K562 (cell line): Measurements from ENCODE around the gene TBC1D25.

Experiments used
- FOXA3 ChIP-seq, 2 experiments: fragments of 450-650 bp in 1 of 2; sonication (generic) in 1 of 2; formaldehyde crosslinking; IDR thresholded peaks in 1 of 2; conservative IDR thresholded peaks in 1 of 2; 2 replicates each; pipeline versions ENCODE4 v1.4.0 to v1.8.0; 2020 to 2022; ENCODE audit warnings: mild to moderate bottlenecking in 2 of 2, missing genetic modification reagents in 1 of 2
- FOXJ2 ChIP-seq: fragments of 200-800 bp; sonication (Bioruptor generic); IDR thresholded peaks from 2 replicates; pipeline ENCODE4 v1.6.1; 2016; ENCODE audit warnings: missing genetic modification characterization, missing compliant biosample characterization
- HNRNPUL1 ChIP-seq: fragments of 200-400 bp; formaldehyde crosslinking; IDR thresholded peaks from 2 replicates; pipeline ENCODE4 v1.6.1; 2017; ENCODE audit warnings: low read length

DNA sequence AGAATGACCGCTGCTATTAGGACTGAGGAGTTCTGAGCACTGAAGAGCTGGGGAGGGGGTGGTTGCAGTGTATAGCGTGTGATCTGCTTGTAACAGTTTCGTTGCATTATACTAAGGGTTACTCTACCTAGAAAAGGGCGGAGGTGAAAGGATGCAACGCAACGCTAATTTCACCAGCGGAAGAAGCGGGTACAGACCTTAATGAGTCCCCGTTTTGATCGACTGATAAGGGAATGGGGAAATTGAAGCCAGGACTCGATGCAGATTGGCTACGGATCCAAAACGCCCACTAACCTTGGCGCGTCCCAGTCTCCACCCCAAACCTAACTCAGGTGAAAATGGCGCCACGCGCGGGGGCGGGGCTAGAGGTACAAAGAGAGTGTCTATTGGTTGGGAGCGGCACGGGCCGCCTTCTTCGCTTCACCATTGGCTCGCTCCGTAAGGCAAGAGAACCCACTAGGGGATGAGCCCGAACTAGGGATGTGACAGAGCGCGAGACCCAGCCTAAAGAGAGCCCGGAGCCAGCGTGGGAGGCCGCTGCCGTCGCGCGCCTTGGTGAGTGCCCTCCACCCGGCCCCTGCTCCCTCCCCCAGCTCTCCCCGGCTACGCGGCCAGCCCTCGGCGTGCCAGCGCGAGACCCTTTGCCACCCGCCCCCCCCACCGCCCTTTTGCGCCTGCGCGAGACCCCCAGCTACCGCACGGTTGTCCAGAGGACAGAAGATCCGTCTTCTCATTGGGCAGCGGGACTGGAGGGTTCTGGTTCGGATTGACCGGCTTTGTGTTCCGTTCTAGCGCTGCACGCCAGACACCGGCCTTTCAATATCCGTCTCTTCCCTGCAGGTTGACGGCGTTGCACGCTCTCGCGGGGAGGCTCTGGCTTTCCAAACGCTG lies 17.9 kb upstream of the TBC1D25 start, which contains the start of gene EBP:
- TF ChIP-seq FOXA3 (CRISPR knock-in tag; conservative IDR thresholded peaks at IDR 0.05 in 1 of 2, IDR thresholded peaks at IDR 0.05 in 1 of 2) (no peak), FOXJ2 (tag) (no peak), HNRNPUL1 (no peak)
